Astrocyte (in vitro differentiated cells and primary cell): ENCODE results near the gene NBDY.

ENCODE experiments used
- EZH2 ChIP-seq: IDR thresholded peaks from 2 replicates; pipeline ENCODE4 v1.6.1; 2012; ENCODE audit warnings: mild to moderate bottlenecking, low read length, inconsistent platforms; ENCODE audit not compliant: insufficient read depth
- TF ChIP-seq, protein P1 (sequence below): IDR thresholded peaks from 2 replicates; pipeline ENCODE4 v1.5.1; 2011; ENCODE audit warnings: low read depth, mild to moderate bottlenecking, inconsistent platforms, low read length, moderate library complexity; ENCODE audit not compliant: insufficient read depth

DNA sequence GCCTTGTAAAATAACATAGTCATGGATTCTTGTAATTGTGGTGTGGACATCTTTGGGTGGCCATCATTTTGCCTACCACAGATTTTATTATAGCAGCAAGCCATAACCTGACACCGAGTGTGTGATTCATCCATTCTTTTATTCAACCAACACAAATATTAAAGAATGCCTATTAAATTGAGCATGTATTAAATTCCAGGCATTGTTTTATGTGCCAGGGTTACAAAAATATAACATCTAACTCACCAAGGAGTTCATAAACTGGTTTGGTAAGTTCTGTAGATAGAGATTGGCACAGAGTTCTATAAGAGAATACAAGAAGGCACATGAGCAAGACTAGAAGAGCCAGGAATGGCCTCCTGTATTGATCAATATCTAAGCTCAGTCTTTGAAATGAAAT, 18.0 kb downstream of the NBDY start:
- no peak for TF ChIP-seq EZH2
- TF ChIP-seq, protein P1, sequence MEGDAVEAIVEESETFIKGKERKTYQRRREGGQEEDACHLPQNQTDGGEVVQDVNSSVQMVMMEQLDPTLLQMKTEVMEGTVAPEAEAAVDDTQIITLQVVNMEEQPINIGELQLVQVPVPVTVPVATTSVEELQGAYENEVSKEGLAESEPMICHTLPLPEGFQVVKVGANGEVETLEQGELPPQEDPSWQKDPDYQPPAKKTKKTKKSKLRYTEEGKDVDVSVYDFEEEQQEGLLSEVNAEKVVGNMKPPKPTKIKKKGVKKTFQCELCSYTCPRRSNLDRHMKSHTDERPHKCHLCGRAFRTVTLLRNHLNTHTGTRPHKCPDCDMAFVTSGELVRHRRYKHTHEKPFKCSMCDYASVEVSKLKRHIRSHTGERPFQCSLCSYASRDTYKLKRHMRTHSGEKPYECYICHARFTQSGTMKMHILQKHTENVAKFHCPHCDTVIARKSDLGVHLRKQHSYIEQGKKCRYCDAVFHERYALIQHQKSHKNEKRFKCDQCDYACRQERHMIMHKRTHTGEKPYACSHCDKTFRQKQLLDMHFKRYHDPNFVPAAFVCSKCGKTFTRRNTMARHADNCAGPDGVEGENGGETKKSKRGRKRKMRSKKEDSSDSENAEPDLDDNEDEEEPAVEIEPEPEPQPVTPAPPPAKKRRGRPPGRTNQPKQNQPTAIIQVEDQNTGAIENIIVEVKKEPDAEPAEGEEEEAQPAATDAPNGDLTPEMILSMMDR: no peak
